ENCODE measurements around the gene NAPB. TPM values are rescaled to one million over a fixed set of nuclear protein-coding genes. Genes with fewer than 3 reads are reported as not detected.

NAPB gene
- total RNA-seq, 6 experiments from 2014 or later: 3.2 to 5.8 (median 4.9) TPM

- Histone ChIP-seq H3K27me3 (no peaks in the 10 kb centered on the region), H3K27ac (peak overlapping the region in 1 of 3 donors; percentile 68), H3K4me3 (no peak overlapping the region), H3K36me3 (no peaks in the 10 kb centered on the region), H3K9me3 (no peaks in the 10 kb centered on the region), H3K4me1 (peaks cover 0 to 11% (median 3%) of the 10 kb centered on the region in 4 donors)
- no peak for DNase-seq
- intact Hi-C loops (cut with DNase I): no loop called here
- no peak for ATAC-seq
- WGBS (ENCODE audit: insufficient coverage, low coverage, low lambda C conversion rate, missing lambda C conversion rate): 85% methylated on average over 8 of the region's 9 CpGs
- TF ChIP-seq POLR2A (IDR thresholded peaks at IDR 0.05): no peak
- no peak for TF ChIP-seq CTCF (IDR thresholded peaks at IDR 0.05)
These were observed 16.0 kb upstream of the NAPB start for GRCh38 chr20:23437126-23437899.

- H3K36me3 ChIP-seq: no peaks in the 10 kb centered on the region
- 54% methylated on average over 3 of the region's 3 CpGs for WGBS (ENCODE audit: insufficient coverage, low coverage, low lambda C conversion rate, missing lambda C conversion rate)
- H3K27me3 ChIP-seq: no peaks in the 10 kb centered on the region
- TF ChIP-seq CTCF (IDR thresholded peaks at IDR 0.05) (no peak), POLR2A (IDR thresholded peaks at IDR 0.05) (no peak)
- no peak overlapping the region for H3K4me3 ChIP-seq
- peak overlapping the region in 1 of 3 donors; percentile 68 for H3K27ac ChIP-seq
- no peaks in the 10 kb centered on the region for H3K9me3 ChIP-seq
- intact Hi-C loops (cut with DNase I): no loop called here
- ATAC-seq (peak; percentile 52 to 78 (median 64)), DNase-seq (no peak)
- peaks cover 0 to 11% (median 3%) of the 10 kb centered on the region in 4 donors for H3K4me1 ChIP-seq
These were observed 15.4 kb upstream of the NAPB start for GRCh38 chr20:23436681-23437080.

DNA sequence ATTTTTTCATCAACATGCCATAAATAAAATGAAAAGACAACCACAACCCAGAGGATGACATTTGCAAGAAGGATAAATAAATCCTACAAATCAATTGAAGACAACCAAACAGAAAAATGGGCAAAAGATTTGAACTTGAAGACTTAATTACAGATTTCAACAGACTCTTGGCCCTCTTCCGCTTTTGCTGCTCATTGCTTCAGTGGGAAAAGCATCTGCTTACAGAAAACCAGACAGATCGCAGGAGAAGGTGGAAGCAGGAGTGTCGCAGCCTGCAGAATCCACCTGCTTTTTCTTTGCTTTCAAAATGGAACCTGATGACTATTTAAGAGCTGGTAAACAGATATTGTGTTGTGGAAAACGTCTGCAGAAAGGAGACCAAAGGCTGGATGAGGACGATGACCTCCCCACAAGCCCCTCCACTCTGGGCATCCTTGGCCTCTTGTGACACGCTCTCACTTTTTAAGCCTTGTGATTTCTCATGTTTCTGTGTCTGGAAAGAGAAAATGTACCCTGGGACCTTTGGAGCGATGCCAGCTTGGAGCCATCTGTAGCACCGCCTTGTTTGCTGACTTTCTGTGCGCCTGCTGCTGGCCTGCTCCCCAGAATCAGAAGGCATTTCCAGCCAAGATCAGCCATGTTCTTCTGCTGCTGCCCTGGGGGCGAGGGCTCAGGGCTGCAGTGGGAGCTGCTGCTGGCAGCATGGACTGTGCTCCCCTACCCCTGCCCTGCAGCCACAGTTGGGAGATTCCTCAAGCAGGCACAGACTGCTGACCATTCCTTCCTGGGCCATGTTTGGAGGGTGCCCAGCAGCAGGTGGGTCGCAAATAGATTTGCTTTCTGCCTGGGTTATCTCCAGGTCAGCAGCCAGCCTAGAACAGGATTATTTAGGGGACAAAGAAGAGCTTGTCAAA lies 14.6 kb upstream of the NAPB start:
- no peaks in the 10 kb centered on the region for H3K27me3 ChIP-seq
- no peaks in the 10 kb centered on the region for H3K9me3 ChIP-seq
- peak; percentile 77 to 88 (median 87) for DNase-seq
- H3K27ac ChIP-seq: peak overlapping the region in 2 of 3 donors; percentile 41 to 68
- intact Hi-C loops (cut with DNase I): no loop called here
- WGBS (ENCODE audit: insufficient coverage, low coverage, low lambda C conversion rate, missing lambda C conversion rate): 36% methylated on average over 7 of the region's 11 CpGs
- TF ChIP-seq POLR2A (IDR thresholded peaks at IDR 0.05): no peak
- TF ChIP-seq CTCF (IDR thresholded peaks at IDR 0.05): no peak
- peak; percentile 88 to 96 (median 94) for ATAC-seq
- no peaks in the 10 kb centered on the region for H3K36me3 ChIP-seq
- peaks cover 0 to 11% (median 3%) of the 10 kb centered on the region in 4 donors for H3K4me1 ChIP-seq
- peak overlapping the region in 2 of 3 donors; percentile 25 to 37 for H3K4me3 ChIP-seq

DNA sequence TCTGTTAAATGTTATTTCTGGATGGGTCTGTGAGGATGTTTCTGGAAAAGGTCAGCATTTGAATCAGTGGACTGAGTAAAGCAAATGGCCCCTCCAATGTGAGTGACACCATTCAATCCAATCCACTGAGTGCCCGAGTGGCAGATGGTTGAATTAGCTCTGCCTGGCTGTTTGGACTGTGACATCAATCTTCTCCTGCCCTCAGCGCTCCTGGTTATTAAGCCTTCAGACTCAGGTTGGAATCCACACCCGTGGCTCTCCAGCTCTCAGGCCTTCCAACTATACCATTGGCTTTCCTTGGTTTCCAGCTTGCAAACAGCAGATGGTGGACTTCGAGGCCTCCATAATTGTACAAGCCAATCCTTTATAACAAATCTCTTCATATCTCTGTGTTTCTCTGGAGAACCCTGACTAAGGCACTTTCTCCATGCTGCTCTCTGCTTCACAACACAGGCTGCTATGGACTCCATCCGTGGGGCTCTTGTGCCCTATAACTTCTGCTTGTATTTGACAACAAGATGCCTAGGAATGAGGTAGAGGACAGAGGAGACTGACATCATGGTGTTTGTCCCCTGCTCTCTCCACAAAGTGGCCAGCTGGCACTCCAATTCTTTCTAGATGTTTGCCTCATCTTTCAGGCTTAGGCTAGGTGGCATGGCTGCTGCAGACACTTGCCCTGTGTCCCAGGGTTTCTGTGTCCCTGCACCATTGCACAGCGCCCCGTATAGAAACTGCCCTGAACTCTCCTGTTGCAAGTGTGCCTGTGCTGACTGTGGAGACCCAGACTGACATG lies 13.4 kb upstream of the NAPB start:
- ATAC-seq: no peak
- H3K4me3 ChIP-seq: no peak overlapping the region
- no peaks in the 10 kb centered on the region for H3K36me3 ChIP-seq
- intact Hi-C loops (cut with DNase I): no loop called here
- no peak overlapping the region for H3K27ac ChIP-seq
- H3K9me3 ChIP-seq: no peaks in the 10 kb centered on the region
- H3K4me1 ChIP-seq: peaks cover 0 to 11% (median 3%) of the 10 kb centered on the region in 4 donors
- TF ChIP-seq CTCF (IDR thresholded peaks at IDR 0.05) (no peak), POLR2A (IDR thresholded peaks at IDR 0.05) (no peak)
- 87% methylated on average over 5 of the region's 7 CpGs for WGBS (ENCODE audit: insufficient coverage, low coverage, low lambda C conversion rate, missing lambda C conversion rate)
- H3K27me3 ChIP-seq: no peaks in the 10 kb centered on the region
- DNase-seq: no peak

Data from right lobe of liver (tissue), 6 donors.